Measurements from ENCODE around the gene RRAD.
"Not testable (repeated sequence)": the region's sequence is repeated elsewhere in the genome, so short reads cannot be mapped to it uniquely, and the experiment has no call there.

RRAD gene

GRCh38 chr16:66959704-66960161 lies 34.4 kb upstream of the RRAD start:
- Histone ChIP-seq H3K4me3 (ENCODE audit: low read depth in 1 of 2, low read length in 1 of 2) (no peak overlapping the region), H3K36me3 (no peaks in the 10 kb centered on the region), H3K4me1 (ENCODE audit: control insufficient read depth in 1 of 2, insufficient read depth in 1 of 2, low read depth in 1 of 2, low read length in 1 of 2) (peaks cover 25% of the 10 kb centered on the region in 2 experiments), H3K9me3 (no peaks in the 10 kb centered on the region), H3K27me3 (no peaks in the 10 kb centered on the region), H3K27ac (peak overlapping the region; percentile 49)
- TF ChIP-seq, protein P1, sequence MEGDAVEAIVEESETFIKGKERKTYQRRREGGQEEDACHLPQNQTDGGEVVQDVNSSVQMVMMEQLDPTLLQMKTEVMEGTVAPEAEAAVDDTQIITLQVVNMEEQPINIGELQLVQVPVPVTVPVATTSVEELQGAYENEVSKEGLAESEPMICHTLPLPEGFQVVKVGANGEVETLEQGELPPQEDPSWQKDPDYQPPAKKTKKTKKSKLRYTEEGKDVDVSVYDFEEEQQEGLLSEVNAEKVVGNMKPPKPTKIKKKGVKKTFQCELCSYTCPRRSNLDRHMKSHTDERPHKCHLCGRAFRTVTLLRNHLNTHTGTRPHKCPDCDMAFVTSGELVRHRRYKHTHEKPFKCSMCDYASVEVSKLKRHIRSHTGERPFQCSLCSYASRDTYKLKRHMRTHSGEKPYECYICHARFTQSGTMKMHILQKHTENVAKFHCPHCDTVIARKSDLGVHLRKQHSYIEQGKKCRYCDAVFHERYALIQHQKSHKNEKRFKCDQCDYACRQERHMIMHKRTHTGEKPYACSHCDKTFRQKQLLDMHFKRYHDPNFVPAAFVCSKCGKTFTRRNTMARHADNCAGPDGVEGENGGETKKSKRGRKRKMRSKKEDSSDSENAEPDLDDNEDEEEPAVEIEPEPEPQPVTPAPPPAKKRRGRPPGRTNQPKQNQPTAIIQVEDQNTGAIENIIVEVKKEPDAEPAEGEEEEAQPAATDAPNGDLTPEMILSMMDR (IDR thresholded peaks at IDR 0.05): no peak

DNA sequence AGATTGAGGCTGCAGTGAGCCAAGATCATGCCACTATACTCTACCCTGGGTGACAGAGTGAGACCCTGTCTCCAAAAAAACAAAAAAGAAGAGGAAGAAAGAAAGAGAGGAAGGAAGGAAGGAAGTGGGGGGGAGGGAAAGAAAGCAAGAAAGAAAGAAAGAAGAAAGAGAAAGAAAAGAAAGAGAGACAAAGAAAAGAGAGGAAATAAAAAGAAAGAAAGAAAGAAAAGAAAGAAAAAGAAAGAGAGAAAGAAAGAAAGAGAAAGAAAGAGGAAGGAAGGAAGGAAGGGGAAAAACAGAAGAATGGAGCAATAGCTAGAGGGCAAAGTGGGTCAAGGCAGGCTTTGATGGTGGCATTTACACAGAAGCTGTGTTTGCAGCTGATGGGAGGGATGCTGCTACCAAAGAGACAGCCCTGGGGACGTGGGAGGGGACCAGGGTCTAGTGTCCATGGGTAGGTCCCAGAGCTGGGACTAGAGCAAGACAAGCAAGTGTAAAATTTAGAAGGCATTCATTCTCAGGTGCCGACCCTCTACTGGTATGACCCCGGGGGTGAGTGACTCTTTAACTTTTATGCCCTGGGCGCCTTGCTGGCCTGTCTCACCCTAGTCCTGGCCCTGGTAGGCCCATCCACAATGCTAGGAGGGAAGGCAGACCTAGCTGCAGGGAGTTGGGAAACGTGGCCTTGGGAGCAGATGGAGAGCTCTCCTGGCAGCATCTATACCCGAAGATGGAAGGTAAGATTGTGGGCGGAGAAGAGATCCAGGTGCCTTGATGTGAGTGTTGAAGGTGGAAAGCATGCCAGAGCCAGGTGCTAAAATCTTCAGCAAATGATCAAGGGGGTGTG lies 33.7 kb upstream of the RRAD start:
- H3K9me3 ChIP-seq: no peaks in the 10 kb centered on the region
- TF ChIP-seq, protein P1 (IDR thresholded peaks at IDR 0.05): no peak
- peaks cover 25% of the 10 kb centered on the region in 2 experiments for H3K4me1 ChIP-seq (ENCODE audit: control insufficient read depth in 1 of 2, insufficient read depth in 1 of 2, low read depth in 1 of 2, low read length in 1 of 2)
- H3K27ac ChIP-seq: peak overlapping the region; percentile 49
- H3K27me3 ChIP-seq: no peaks in the 10 kb centered on the region
- H3K4me3 ChIP-seq (ENCODE audit: low read depth in 1 of 2, low read length in 1 of 2): peak overlapping the region in 1 of 2 experiments; percentile 16
- H3K36me3 ChIP-seq: no peaks in the 10 kb centered on the region

DNA sequence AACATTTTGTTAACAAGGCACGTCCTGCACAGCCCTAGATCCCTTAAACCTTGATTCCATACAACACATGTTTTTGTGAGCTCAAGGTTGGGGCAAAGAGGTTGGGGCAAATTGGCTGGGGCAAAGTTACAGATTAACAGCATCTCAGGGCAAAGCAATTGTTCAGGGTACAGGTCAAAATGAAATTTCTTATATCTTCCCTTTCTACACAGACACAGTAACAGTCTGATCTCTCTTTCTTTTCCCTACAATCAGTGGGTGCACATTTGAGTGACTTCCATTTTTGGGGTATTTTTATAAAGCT lies 30.8 kb upstream of the RRAD start:
- not testable (repeated sequence) for H3K27ac ChIP-seq; H3K36me3 ChIP-seq; H3K9me3 ChIP-seq; H3K4me3 ChIP-seq (ENCODE audit: low read depth in 1 of 2, low read length in 1 of 2)
- H3K27me3 ChIP-seq: peaks cover 30% of the 10 kb centered on the region
- peaks cover 22 to 24% of the 10 kb centered on the region in 2 experiments for H3K4me1 ChIP-seq (ENCODE audit: control insufficient read depth in 1 of 2, insufficient read depth in 1 of 2, low read depth in 1 of 2, low read length in 1 of 2)

GRCh38 chr16:66955363-66956153 lies 30.2 kb upstream of the RRAD start:
- not testable (repeated sequence) for H3K27ac ChIP-seq; H3K9me3 ChIP-seq; H3K36me3 ChIP-seq; H3K4me3 ChIP-seq (ENCODE audit: low read depth in 1 of 2, low read length in 1 of 2)
- peaks cover 17 to 19% of the 10 kb centered on the region in 2 experiments for H3K4me1 ChIP-seq (ENCODE audit: control insufficient read depth in 1 of 2, insufficient read depth in 1 of 2, low read depth in 1 of 2, low read length in 1 of 2)
- peaks cover 35% of the 10 kb centered on the region for H3K27me3 ChIP-seq

DNA sequence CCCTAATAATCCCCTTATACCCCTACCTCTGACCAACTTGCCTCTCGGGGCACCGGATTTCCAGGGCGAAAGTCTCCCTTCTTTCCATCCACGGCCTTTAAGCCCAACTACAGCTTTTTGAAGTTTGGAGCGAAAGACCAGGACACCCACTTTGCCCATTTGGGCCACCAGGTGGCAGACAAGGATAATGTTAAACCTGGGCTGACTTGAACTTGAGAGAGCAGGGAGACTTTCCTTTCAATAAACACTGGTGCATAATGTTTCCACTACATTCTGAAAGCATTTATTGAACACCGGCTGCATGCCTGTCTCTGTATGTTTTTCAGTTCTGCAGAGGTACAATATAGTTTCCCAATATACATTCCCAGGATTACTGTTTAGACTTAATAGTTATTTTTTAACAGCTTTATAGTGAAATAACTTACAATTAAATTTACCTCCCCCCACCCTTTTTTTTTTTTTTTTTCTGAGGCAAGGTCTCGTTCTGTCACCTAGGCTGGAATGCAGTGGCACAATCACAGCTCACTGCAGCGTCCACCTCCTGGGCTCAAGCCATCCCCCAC lies 28.8 kb upstream of the RRAD start:
- TF ChIP-seq, protein P1 (IDR thresholded peaks at IDR 0.05): peak; percentile 40

DNA sequence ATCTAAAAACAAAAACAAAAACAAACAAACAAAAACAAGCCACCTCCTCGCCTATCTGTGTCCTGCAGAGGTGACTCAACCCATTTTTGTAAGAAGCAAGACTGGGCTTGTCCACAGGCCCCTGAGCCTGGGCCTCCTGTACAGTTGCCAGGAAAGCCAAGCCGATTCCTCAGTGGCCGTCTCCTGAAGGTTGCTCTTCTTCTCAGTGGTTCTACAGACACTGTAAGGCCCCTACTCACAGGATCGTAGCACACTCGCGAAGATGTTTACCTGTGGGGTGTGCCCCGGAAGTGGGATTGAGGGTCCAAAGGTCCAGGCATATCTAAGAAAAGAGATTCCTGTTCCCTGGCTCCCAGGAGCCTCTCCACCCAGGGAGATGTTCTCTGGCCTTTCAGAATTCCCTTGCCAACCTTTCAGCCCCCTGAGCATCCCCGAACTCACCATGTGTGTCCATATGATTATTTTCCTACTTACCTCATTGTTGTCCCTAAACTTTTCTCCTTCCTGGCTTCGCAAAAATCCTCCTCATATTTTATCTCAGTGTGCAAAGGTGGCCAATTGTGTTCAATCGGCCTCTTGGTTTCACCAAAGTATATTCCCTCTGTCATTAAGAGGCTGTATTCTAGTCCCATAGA lies 28.2 kb upstream of the RRAD start:
- H3K27ac ChIP-seq: no peak overlapping the region
- no peaks in the 10 kb centered on the region for H3K36me3 ChIP-seq
- H3K27me3 ChIP-seq: peaks cover 55% of the 10 kb centered on the region
- no peaks in the 10 kb centered on the region for H3K9me3 ChIP-seq
- no peak overlapping the region for H3K4me3 ChIP-seq (ENCODE audit: low read depth in 1 of 2, low read length in 1 of 2)
- TF ChIP-seq, protein P1 (IDR thresholded peaks at IDR 0.05): no peak
- H3K4me1 ChIP-seq (ENCODE audit: control insufficient read depth in 1 of 2, insufficient read depth in 1 of 2, low read depth in 1 of 2, low read length in 1 of 2): peaks cover 2 to 4% of the 10 kb centered on the region in 2 experiments

More for the DNA sequence above, 28.8 kb upstream of the RRAD start:
- no peak overlapping the region for H3K4me3 ChIP-seq (ENCODE audit: low read depth in 1 of 2, low read length in 1 of 2)
- H3K4me1 ChIP-seq (ENCODE audit: control insufficient read depth in 1 of 2, insufficient read depth in 1 of 2, low read depth in 1 of 2, low read length in 1 of 2): peaks cover 3 to 5% of the 10 kb centered on the region in 2 experiments
- no peaks in the 10 kb centered on the region for H3K36me3 ChIP-seq
- H3K9me3 ChIP-seq: no peaks in the 10 kb centered on the region
- peaks cover 49% of the 10 kb centered on the region for H3K27me3 ChIP-seq
- H3K27ac ChIP-seq: no peak overlapping the region
